GM12878 (cell line): Measurements from ENCODE around the gene F11. TPM values are rescaled to one million over a fixed set of nuclear protein-coding genes. Genes with fewer than 3 reads are reported as not detected.

ENCODE experiments used
- ATAC-seq: fragments of 200-7000 bp; cut with Tn5 transposase; 3 replicates; pipeline ENCODE4 v1.9.1; 2020; ENCODE audit warnings: mild to moderate bottlenecking, moderate library complexity
- BruUV-seq: library from RNA; stranded (reverse); fragments of 400-500 nt; replicated peaks from 2 replicates; lab custom pipeline; 2021; lab: Mats Ljungman, UMichigan
- CTCF ChIA-PET: fragments of 300-600 bp; sonication (Branson Sonifier 250); formaldehyde crosslinking; extraction: SDS; loops from one replicate; lab custom pipeline; 2021; ENCODE audit warnings: inconsistent platforms; lab: Yijun Ruan, JAX
- POLR2A ChIA-PET: fragments of 350-600 bp; formaldehyde crosslinking; extraction: SDS; loops from one replicate; lab custom pipeline; 2021; ENCODE audit warnings: inconsistent platforms; lab: Charles Lee
- RAD21 ChIA-PET: fragments of 300-600 bp; sonication (Branson Sonifier 250); formaldehyde crosslinking; loops from one replicate; lab custom pipeline; 2023; ENCODE audit warnings: antibody characterized with exemption; ENCODE audit not compliant: unreplicated experiment; lab: Charles Lee
- SMC1A ChIA-PET: fragments of 300-600 bp; sonication (Branson Sonifier 250); formaldehyde crosslinking; loops from one replicate; lab custom pipeline; 2023; ENCODE audit not compliant: unreplicated experiment, uncharacterized antibody; lab: Charles Lee
- DNase-seq: peaks from one replicate; pipeline ENCODE4 v3.0.0-alpha.2; 2011; ENCODE audit warnings: low read depth, low spot score
- FAIRE-seq: peaks from 3 replicates; lab custom pipeline; 2011; peaks lifted over from hg19 to GRCh38; lab: Jason Lieb, UNC
- H2AFZ ChIP-seq: 2 replicates; pipeline ENCODE4 v1.6.0; 2011; ENCODE audit warnings: low read depth, low read length, control low read depth; ENCODE audit not compliant: control insufficient read depth
- H3K27ac ChIP-seq: 2 replicates; pipeline ENCODE4 v1.5.1; 2011; ENCODE audit warnings: control low read depth; ENCODE audit not compliant: control insufficient read depth, insufficient read depth
- H3K27me3 ChIP-seq, 2 experiments: replicated peaks in 1 of 2; 2 replicates each; pipeline versions ENCODE4 v1.6.0 to v1.6.1; 2011; ENCODE audit warnings: low read length in 1 of 2; ENCODE audit not compliant: control insufficient read depth in 2 of 2, insufficient read depth in 2 of 2
- H3K36me3 ChIP-seq, 2 experiments: 2 replicates each; pipeline ENCODE4 v1.5.1; 2011; ENCODE audit warnings: low read length in 1 of 2; ENCODE audit not compliant: control insufficient read depth in 2 of 2, insufficient read depth in 2 of 2
- H3K4me1 ChIP-seq: 2 replicates; pipeline ENCODE4 v1.6.1; 2011; ENCODE audit warnings: mild to moderate bottlenecking, low read length, moderate library complexity, mixed read lengths; ENCODE audit not compliant: control insufficient read depth, insufficient read depth
- H3K4me2 ChIP-seq: 2 replicates; pipeline ENCODE4 v1.6.0; 2011; ENCODE audit warnings: control low read depth; ENCODE audit not compliant: control insufficient read depth, insufficient read depth
- H3K4me3 ChIP-seq: fragments of 200-600 bp; sonication (generic); 2 replicates; pipeline ENCODE4 v1.5.1; 2016
- H3K79me2 ChIP-seq: 2 replicates; pipeline ENCODE4 v1.6.0; 2011; ENCODE audit warnings: low read length; ENCODE audit not compliant: control insufficient read depth, insufficient read depth
- H3K9ac ChIP-seq: 2 replicates; pipeline ENCODE4 v1.8.0; 2011; ENCODE audit warnings: low read length, control low read depth, mixed read lengths; ENCODE audit not compliant: control insufficient read depth, insufficient read depth
- H3K9me3 ChIP-seq: replicated peaks from 3 replicates; pipeline ENCODE4 v1.5.1; 2011; ENCODE audit warnings: mild to moderate bottlenecking, low read length; ENCODE audit not compliant: control insufficient read depth, insufficient read depth
- H4K20me1 ChIP-seq: 2 replicates; pipeline ENCODE4 v1.6.0; 2011; ENCODE audit not compliant: control insufficient read depth, insufficient read depth
- ATF7 ChIP-seq: fragments of 450-650 bp; IDR thresholded peaks from 2 replicates; pipeline ENCODE4 v1.6.1; 2016; ENCODE audit warnings: low read depth, mild to moderate bottlenecking
- CEBPB ChIP-seq, 2 experiments: fragments of 150-350 bp in 1 of 2; IDR thresholded peaks; 2 replicates each; pipeline ENCODE4 v1.6.1; 2012 to 2014; ENCODE audit warnings: low read depth in 2 of 2, low read length in 2 of 2, borderline replicate concordance in 1 of 2, inconsistent platforms in 1 of 2
- CHD1 ChIP-seq: IDR thresholded peaks from 2 replicates; pipeline ENCODE4 v1.6.1; 2012; ENCODE audit warnings: low read depth, low read length, improper control_type of control experiment
- CREM ChIP-seq: IDR thresholded peaks from 2 replicates; pipeline ENCODE4 v1.6.1; 2014; ENCODE audit warnings: antibody characterized with exemption, low read depth
- E2F8 ChIP-seq: fragments of 450-650 bp; IDR thresholded peaks from 2 replicates; pipeline ENCODE4 v1.6.1; 2018; ENCODE audit warnings: mild to moderate bottlenecking, low read depth, moderate library complexity; ENCODE audit not compliant: partially characterized antibody
- HCFC1 ChIP-seq: fragments of 150-350 bp; IDR thresholded peaks from 2 replicates; pipeline ENCODE4 v1.6.1; 2014; ENCODE audit warnings: low read length
- KLF5 ChIP-seq: fragments of 450-650 bp; IDR thresholded peaks from 2 replicates; pipeline ENCODE4 v1.6.1; 2014; ENCODE audit warnings: mild to moderate bottlenecking; ENCODE audit not compliant: partially characterized antibody
- MTA3 ChIP-seq: IDR thresholded peaks from 2 replicates; pipeline ENCODE4 v1.6.1; 2012; ENCODE audit warnings: low read length, inconsistent platforms, borderline replicate concordance
- PKNOX1 ChIP-seq: fragments of 450-650 bp; IDR thresholded peaks from 2 replicates; pipeline ENCODE4 v1.6.1; 2016; ENCODE audit warnings: mild to moderate bottlenecking
- SMAD1 ChIP-seq: fragments of 450-650 bp; IDR thresholded peaks from 2 replicates; pipeline ENCODE4 v1.6.1; 2018; ENCODE audit warnings: mild to moderate bottlenecking, low read depth; ENCODE audit not compliant: partially characterized antibody
- SREBF2 ChIP-seq: IDR thresholded peaks from 2 replicates; pipeline ENCODE4 v1.6.1; 2012; ENCODE audit warnings: mild to moderate bottlenecking, low read length
- STAT3 ChIP-seq: IDR thresholded peaks from 2 replicates; pipeline ENCODE4 v1.6.1; 2011; ENCODE audit warnings: low read depth, low read length, improper control_type of control experiment
- TCF3 ChIP-seq: IDR thresholded peaks from 2 replicates; pipeline ENCODE4 v1.6.1; 2012; ENCODE audit warnings: low read depth, mild to moderate bottlenecking, low read length, borderline replicate concordance; ENCODE audit not compliant: insufficient read depth
- ZNF207 ChIP-seq: fragments of 450-650 bp; IDR thresholded peaks from 2 replicates; pipeline ENCODE4 v1.6.1; 2014; ENCODE audit warnings: antibody characterized with exemption, mild to moderate bottlenecking, borderline replicate concordance
- ZNF217 ChIP-seq: fragments of 450-650 bp; IDR thresholded peaks from 2 replicates; pipeline ENCODE4 v1.6.1; 2017; ENCODE audit warnings: antibody characterized with exemption, mild to moderate bottlenecking
- WGBS: methylation state at CpG from one replicate; pipeline ENCODE4 v1.1.6; 2016; ENCODE audit warnings: low lambda C conversion rate; ENCODE audit not compliant: insufficient replicate concordance, insufficient coverage; ENCODE audit errors: missing lambda C conversion rate; 5-methylcytosine and 5-hydroxymethylcytosine counted together
- in situ Hi-C: fragments of 300-500 bp; cut with MboI; formaldehyde crosslinking; loops from 9 replicates; pipeline ENCODE4 v1.14.3; 2018; ENCODE audit warnings: mixed read lengths
- intact Hi-C: fragments of 100-400 bp; cut with micrococcal nuclease; formaldehyde crosslinking; loops from one replicate; pipeline ENCODE4 v1.14.2; 2022; ENCODE audit not compliant: unreplicated experiment
- polyA plus RNA-seq, 11 experiments: library from polyadenylated mRNA; depleted of rRNA in 4 of 11; unstranded in 6 of 11; stranded (reverse) in 5 of 11; fragments of >200 nt; fragmentation: Nextera tagmentation in 4 of 11; fragmentation: Illumina TruSeq in 1 of 11; extraction: Ambion mirVana in 4 of 11; extraction: Trizol in 1 of 11; gene quantifications; 1 replicate in 1 of 11; 2 replicates in 10 of 11; pipeline versions ENCODE4 v1.2.1 to v1.2.3, GENCODE V29; 2011 to 2016; ENCODE audit warnings: inconsistent platforms in 2 of 11, missing spikeins in 2 of 11, low read depth in 1 of 11
- total RNA-seq, 4 experiments: library from RNA; depleted of rRNA in 3 of 4; stranded (reverse); fragments of >200 nt in 3 of 4; fragmentation: Illumina TruSeq in 1 of 4; extraction: Trizol in 1 of 4; gene quantifications; 2 replicates each; pipeline versions ENCODE4 v1.2.1 to v1.2.3, GENCODE V29; 2013 to 2021

The F11 gene
- total and polyA plus RNA-seq, 10 of the 15 experiments (the other 5 are each of a cell fraction or from before 2014, with no cell fraction given) = not detected

- CTCF ChIA-PET = no interaction called here
- POLR2A ChIA-PET = no interaction called here
- Histone ChIP-seq H3K4me3 (no peak overlapping the region), H3K4me2 (no peak overlapping the region), H3K4me1 (no peaks in the 10 kb centered on the region), H3K9ac (no peak overlapping the region), H4K20me1 (no peaks in the 10 kb centered on the region), H3K27me3 (no peaks in the 10 kb centered on the region), H3K27ac (no peak overlapping the region), H2AFZ (no peak overlapping the region), H3K9me3 (no peaks in the 10 kb centered on the region), H3K36me3 (no peaks in the 10 kb centered on the region), H3K79me2 (no peaks in the 10 kb centered on the region)
- no peak for DNase-seq
- BruUV-seq = no TSS peak
- TF ChIP-seq CEBPB (IDR thresholded peaks at IDR 0.05; ENCODE audit: borderline replicate concordance in 1 of 2, low read depth in 2 of 2, low read length in 2 of 2) (no peak), STAT3 (no peak), E2F8 (no peak), SREBF2 (no peak), CHD1 (no peak), MTA3 (no peak), TCF3 (no peak), KLF5 (no peak), CREM (no peak), PKNOX1 (no peak), ATF7 (no peak), HCFC1 (no peak), ZNF217 (no peak), ZNF207 (no peak), SMAD1 (no peak)
- SMC1A ChIA-PET = no interaction called here
- no peak for FAIRE-seq
- intact Hi-C loops (no loop called here), in situ Hi-C loops (no loop called here)
- ATAC-seq = no peak
- 0% methylated on average over 2 of the region's 2 CpGs for WGBS
- RAD21 ChIA-PET = no interaction called here
Observed at GRCh38 chr4:186227744-186228513, 38.1 kb upstream of the F11 start.
